SJSA1 (cell line): Measurements from ENCODE around the gene TAS2R4. TPM values are rescaled to one million over a fixed set of nuclear protein-coding genes. Genes with fewer than 3 reads are reported as not detected.
"Not testable (repeated sequence)": the region's sequence is repeated elsewhere in the genome, so short reads cannot be mapped to it uniquely, and the experiment has no call there.

Experiments used
- DNase-seq, 2 experiments: peaks; one replicate each; pipeline ENCODE4 v3.0.0-alpha.2; 2015 to 2020; ENCODE audit warnings: low spot score in 2 of 2, low read depth in 1 of 2
- H3K27ac ChIP-seq: fragments of 250-450 bp; sonication (Bioruptor Pico); 2 replicates; pipeline ENCODE4 v1.5.1; 2020; ENCODE audit warnings: mild to moderate bottlenecking, moderate library complexity
- H3K27me3 ChIP-seq: fragments of 250-450 bp; sonication (Bioruptor Pico); replicated peaks from 2 replicates; pipeline ENCODE4 v1.5.1; 2020; ENCODE audit warnings: mild to moderate bottlenecking, moderate library complexity
- H3K36me3 ChIP-seq: fragments of 250-450 bp; sonication (Bioruptor Pico); 2 replicates; pipeline ENCODE4 v1.5.1; 2020; ENCODE audit warnings: mild to moderate bottlenecking
- H3K4me1 ChIP-seq: fragments of 250-450 bp; sonication (Bioruptor Pico); replicated peaks from 2 replicates; pipeline ENCODE4 v1.6.1; 2021; ENCODE audit warnings: mild to moderate bottlenecking
- H3K4me3 ChIP-seq: fragments of 250-450 bp; sonication (Bioruptor Pico); 2 replicates; pipeline ENCODE4 v1.5.1; 2020; ENCODE audit warnings: mild to moderate bottlenecking
- H3K9me3 ChIP-seq: fragments of 250-450 bp; sonication (Bioruptor Pico); replicated peaks from 2 replicates; pipeline ENCODE4 v1.5.1; 2020; ENCODE audit warnings: mild to moderate bottlenecking
- total RNA-seq: library from RNA; depleted of rRNA; stranded (reverse); fragments of >200 nt; shearing (Covaris generic); gene quantifications from 2 replicates; pipeline ENCODE4 v1.2.3, GENCODE V29; 2014; rRNA removed

Gene TAS2R4
- total RNA-seq, result 0.05 and 0.22 TPM in 2 replicates

- no peak within 1 kb of the TSS for H3K4me3 ChIP-seq
- no peaks in the 10 kb centered on the region for H3K27me3 ChIP-seq
- H3K36me3 ChIP-seq, result no peaks in the 10 kb centered on the region
- H3K4me1 ChIP-seq, result no peaks in the 10 kb centered on the region
- no peak for DNase-seq
- H3K27ac ChIP-seq, result no peak within 1 kb of the TSS
- no peaks in the 10 kb centered on the region for H3K9me3 ChIP-seq
These were observed at the start of gene TAS2R4 for GRCh38 chr7:141776374-141776773. Gene TAS2R4 (plus strand): TSS chr7:141776674. CDS start chr7:141778489, 1,815 bp downstream.

GRCh38 chr7:141729020-141729419, 47.5 kb upstream of the TAS2R4 start:
- peaks cover 7% of the 10 kb centered on the region for H3K27me3 ChIP-seq
- no peak overlapping the region for H3K4me3 ChIP-seq
- H3K27ac ChIP-seq, result no peak overlapping the region
- no peaks in the 10 kb centered on the region for H3K36me3 ChIP-seq
- no peaks in the 10 kb centered on the region for H3K4me1 ChIP-seq
- DNase-seq, result no peak
- H3K9me3 ChIP-seq, result no peaks in the 10 kb centered on the region

GRCh38 chr7:141731476-141732149, 44.9 kb upstream of the TAS2R4 start:
- Histone ChIP-seq H3K9me3 (no peaks in the 10 kb centered on the region), H3K36me3 (no peaks in the 10 kb centered on the region), H3K4me3 (no peak overlapping the region), H3K27ac (no peak overlapping the region), H3K27me3 (peaks cover 7% of the 10 kb centered on the region), H3K4me1 (no peaks in the 10 kb centered on the region)
- no peak for DNase-seq

- no peak overlapping the region for H3K27ac ChIP-seq
These were observed 39.2 kb upstream of the TAS2R4 start for GRCh38 chr7:141737118-141737835.

GRCh38 chr7:141737836-141738591, 38.5 kb upstream of the TAS2R4 start, which contains the start of gene SSBP1:
Gene SSBP1 (plus strand): TSS chr7:141738358. CDS start chr7:141739167, 809 bp downstream.
- peaks cover 10% of the 10 kb centered on the region for H3K4me1 ChIP-seq
- no peaks in the 10 kb centered on the region for H3K27me3 ChIP-seq
- peak within 1 kb of the TSS; percentile 63 for H3K4me3 ChIP-seq
- peak within 1 kb of the TSS; percentile 53 for H3K27ac ChIP-seq
- peaks cover 38% of the 10 kb centered on the region for H3K36me3 ChIP-seq
- DNase-seq, result peak; percentile 91 to 96
- no peaks in the 10 kb centered on the region for H3K9me3 ChIP-seq

More at GRCh38 chr7:141737118-141737835, 39.2 kb upstream of the TAS2R4 start:
- Histone ChIP-seq H3K9me3 (no peaks in the 10 kb centered on the region), H3K27me3 (no peaks in the 10 kb centered on the region), H3K4me1 (peaks cover 10% of the 10 kb centered on the region), H3K4me3 (peak overlapping the region; percentile 63), H3K36me3 (peaks cover 31% of the 10 kb centered on the region)
- DNase-seq, result no peak

- H3K27ac ChIP-seq, result peak overlapping the region; percentile 53
- peaks cover 10% of the 10 kb centered on the region for H3K4me1 ChIP-seq
- peak overlapping the region; percentile 63 for H3K4me3 ChIP-seq
- no peaks in the 10 kb centered on the region for H3K9me3 ChIP-seq
- no peak for DNase-seq
- H3K27me3 ChIP-seq, result no peaks in the 10 kb centered on the region
- peaks cover 44% of the 10 kb centered on the region for H3K36me3 ChIP-seq
These were observed 37.9 kb upstream of the TAS2R4 start for GRCh38 chr7:141738592-141739013.

GRCh38 chr7:141739250-141739649, 37.2 kb upstream of the TAS2R4 start:
- Histone ChIP-seq H3K27me3 (no peaks in the 10 kb centered on the region), H3K4me3 (peak overlapping the region; percentile 63), H3K27ac (no peak overlapping the region), H3K4me1 (peaks cover 10% of the 10 kb centered on the region), H3K9me3 (no peaks in the 10 kb centered on the region), H3K36me3 (peaks cover 51% of the 10 kb centered on the region)
- DNase-seq, result no peak

- Histone ChIP-seq H3K4me3 (no peak overlapping the region), H3K4me1 (peaks cover 8% of the 10 kb centered on the region), H3K27me3 (no peaks in the 10 kb centered on the region), H3K9me3 (no peaks in the 10 kb centered on the region), H3K27ac (no peak overlapping the region), H3K36me3 (peaks cover 79% of the 10 kb centered on the region)
- no peak for DNase-seq
These were observed 34.2 kb upstream of the TAS2R4 start for GRCh38 chr7:141742229-141742628.

GRCh38 chr7:141744131-141744530, 32.3 kb upstream of the TAS2R4 start:
- H3K9me3 ChIP-seq, result no peaks in the 10 kb centered on the region
- H3K27me3 ChIP-seq, result no peaks in the 10 kb centered on the region
- peaks cover 3% of the 10 kb centered on the region for H3K4me1 ChIP-seq
- H3K36me3 ChIP-seq, result peaks cover 94% of the 10 kb centered on the region
- DNase-seq, result no peak
- no peak overlapping the region for H3K27ac ChIP-seq
- no peak overlapping the region for H3K4me3 ChIP-seq

GRCh38 chr7:141748396-141748795, 28.1 kb upstream of the TAS2R4 start:
- Histone ChIP-seq H3K27me3 (no peaks in the 10 kb centered on the region), H3K36me3 (peaks cover 97% of the 10 kb centered on the region), H3K4me1 (no peaks in the 10 kb centered on the region), H3K9me3 (peaks cover 9% of the 10 kb centered on the region; the same call in 1 of the 2 replicates), H3K4me3 (no peak overlapping the region), H3K27ac (no peak overlapping the region)
- DNase-seq, result no peak

GRCh38 chr7:141751904-141752303, 24.6 kb upstream of the TAS2R4 start:
- DNase-seq, result peak in 1 of 2 experiments; percentile 12
- not testable (repeated sequence) for H3K9me3 ChIP-seq, H3K4me3 ChIP-seq, H3K4me1 ChIP-seq, H3K27me3 ChIP-seq, H3K27ac ChIP-seq
- H3K36me3 ChIP-seq, result peaks cover 74% of the 10 kb centered on the region

GRCh38 chr7:141752634-141753033, 23.8 kb upstream of the TAS2R4 start:
- no peaks in the 10 kb centered on the region for H3K27me3 ChIP-seq
- peaks cover 9% of the 10 kb centered on the region; the same call in 1 of the 2 replicates for H3K9me3 ChIP-seq
- no peak overlapping the region for H3K27ac ChIP-seq
- H3K4me1 ChIP-seq, result no peaks in the 10 kb centered on the region
- peaks cover 74% of the 10 kb centered on the region for H3K36me3 ChIP-seq
- no peak overlapping the region for H3K4me3 ChIP-seq
- DNase-seq, result no peak

- Histone ChIP-seq H3K4me1 (no peaks in the 10 kb centered on the region), H3K36me3 (peaks cover 67% of the 10 kb centered on the region), H3K9me3 (peaks cover 9% of the 10 kb centered on the region; the same call in 1 of the 2 replicates), H3K27ac (no peak overlapping the region), H3K27me3 (no peaks in the 10 kb centered on the region), H3K4me3 (no peak overlapping the region)
- DNase-seq, result no peak
These were observed 21.5 kb upstream of the TAS2R4 start for GRCh38 chr7:141754939-141755338.
